H54 (cell line): ENCODE results near the gene OPCML.

Source experiments
- DNase-seq: peaks from one replicate; pipeline ENCODE4 v3.0.0; 2011; ENCODE audit warnings: low spot score, mixed read lengths; ENCODE audit not compliant: insufficient read length
- FAIRE-seq: peaks from 3 replicates; lab custom pipeline; 2011; peaks lifted over from hg19 to GRCh38; lab: Jason Lieb, UNC
- POLR2A ChIP-seq: IDR thresholded peaks from 2 replicates; pipeline ENCODE4 v1.6.1; 2011; ENCODE audit warnings: low read depth, mild to moderate bottlenecking, low read length

OPCML gene

GRCh38 chr11:132555617-132556016 lies 976.7 kb downstream of the OPCML start:
- no peak for DNase-seq
- FAIRE-seq: no peak
- no peak for TF ChIP-seq POLR2A

GRCh38 chr11:132551016-132551415 lies 981.3 kb downstream of the OPCML start:
- no peak for DNase-seq
- no peak for FAIRE-seq
- TF ChIP-seq POLR2A: no peak

GRCh38 chr11:132549561-132549960 lies 982.7 kb downstream of the OPCML start:
- FAIRE-seq (no peak), DNase-seq (no peak)
- TF ChIP-seq POLR2A: no peak

GRCh38 chr11:132549001-132549400 lies 983.3 kb downstream of the OPCML start:
- no peak for TF ChIP-seq POLR2A
- DNase-seq (no peak), FAIRE-seq (no peak)

- FAIRE-seq: no peak
- no peak for TF ChIP-seq POLR2A
- no peak for DNase-seq
These were observed 988.3 kb downstream of the OPCML start for GRCh38 chr11:132544007-132544406.

- FAIRE-seq: no peak
- no peak for TF ChIP-seq POLR2A
- no peak for DNase-seq
These were observed 990.5 kb downstream of the OPCML start for GRCh38 chr11:132541794-132542193.

- TF ChIP-seq POLR2A: no peak
- DNase-seq: no peak
- no peak for FAIRE-seq
These were observed 991.7 kb downstream of the OPCML start for GRCh38 chr11:132540581-132540980.

- FAIRE-seq (no peak), DNase-seq (no peak)
- no peak for TF ChIP-seq POLR2A
These were observed 992.5 kb downstream of the OPCML start for GRCh38 chr11:132539590-132540368.

GRCh38 chr11:132538642-132539041 lies 993.7 kb downstream of the OPCML start:
- no peak for DNase-seq
- FAIRE-seq: no peak
- TF ChIP-seq POLR2A: no peak

- FAIRE-seq (no peak), DNase-seq (no peak)
- TF ChIP-seq POLR2A: no peak
These were observed 996.5 kb downstream of the OPCML start for GRCh38 chr11:132535830-132536229.

GRCh38 chr11:132531921-132532320 lies 1000.4 kb downstream of the OPCML start:
- TF ChIP-seq POLR2A: no peak
- DNase-seq (no peak), FAIRE-seq (no peak)

- FAIRE-seq: no peak
- no peak for DNase-seq
- TF ChIP-seq POLR2A: no peak
These were observed 1004.1 kb downstream of the OPCML start for GRCh38 chr11:132528181-132528580.

GRCh38 chr11:132523929-132524328 lies 1008.4 kb downstream of the OPCML start:
- DNase-seq (no peak), FAIRE-seq (no peak)
- no peak for TF ChIP-seq POLR2A

GRCh38 chr11:132520199-132520598 lies 1012.1 kb downstream of the OPCML start:
- FAIRE-seq (no peak), DNase-seq (no peak)
- no peak for TF ChIP-seq POLR2A

- DNase-seq (no peak), FAIRE-seq (no peak)
- no peak for TF ChIP-seq POLR2A
These were observed 1013.0 kb downstream of the OPCML start for GRCh38 chr11:132519241-132519815.
